Ovary (tissue), 7 donors: ENCODE measurements around the gene SORL1-AS1.

Experiments
- DNase-seq, 5 donors: peaks; one replicate each; pipeline ENCODE4 v3.0.0-alpha.2; 2019 to 2020
- H3K27ac ChIP-seq, 2 donors: fragments of 200-600 bp; one replicate each; pipeline versions ENCODE4 v1.5.1 to v1.8.0; 2019 to 2022
- H3K27me3 ChIP-seq: fragments of 200-600 bp; one replicate; pipeline ENCODE4 v1.8.0; 2022
- H3K36me3 ChIP-seq: fragments of 200-600 bp; sonication (generic); one replicate; pipeline ENCODE4 v1.5.1; 2019
- H3K4me1 ChIP-seq: one replicate; pipeline ENCODE4 v1.8.1; 2013; ENCODE audit warnings: mild to moderate bottlenecking, moderate library complexity; ENCODE audit not compliant: insufficient read depth
- H3K4me3 ChIP-seq: fragments of 200-600 bp; sonication (generic); one replicate; pipeline ENCODE4 v1.5.1; 2017
- H3K9me3 ChIP-seq, 2 donors: fragments of 200-600 bp in 1 of 2; sonication (generic) in 1 of 2; one replicate each; pipeline versions ENCODE4 v1.5.1 to v1.8.1; 2013 to 2019; ENCODE audit warnings: mild to moderate bottlenecking in 1 of 2, moderate library complexity in 1 of 2
- EP300 ChIP-seq: sonication (generic); formaldehyde crosslinking; IDR thresholded peaks from one replicate; pipeline ENCODE4 v1.6.1; 2017; ENCODE audit warnings: antibody characterized with exemption
- POLR2A ChIP-seq: fragments of 450-650 bp; IDR thresholded peaks from one replicate; pipeline ENCODE4 v1.6.1; 2017; ENCODE audit warnings: antibody characterized with exemption, mild to moderate bottlenecking, moderate library complexity
- WGBS, 3 donors: extraction: QIAGEN DNeasy Blood & Tissue Kit in 1 of 3; methylation state at CpG; one replicate each; pipeline versions ENCODE4 v1.1.5 to v1.1.7; 2013 to 2017; 5-methylcytosine and 5-hydroxymethylcytosine counted together
- intact Hi-C, 4 donors: fragments of 100-400 bp; cut with DNase I; formaldehyde crosslinking; loops; one replicate each; pipeline versions ENCODE4 v1.11.0 to v1.15.1; 2022 to 2023
- TF ChIP-seq, protein P1 (sequence below), 3 donors: fragments of 450-650 bp in 2 of 3; fragments of 200-600 bp in 1 of 3; IDR thresholded peaks; one replicate each; pipeline versions ENCODE4 v1.5.1 to v1.8.0; 2016 to 2022; ENCODE audit warnings: antibody characterized with exemption in 3 of 3, mild to moderate bottlenecking in 1 of 3
- donor health status: DM: no; HTN: no; CAD: no; lungs with moderate emphysema.
- donor health status: DM: no; HTN: no; CAD: no.
- donor health status: Bipolar disorder and iron deficiency.
- donor health status: DM: no; HTN: no; CAD: no.
- donor health status: DM: yes; HTN: yes; CAD: no.

SORL1-AS1 gene

GRCh38 chr11:121458551-121458950 lies 5.8 kb upstream of the SORL1-AS1 start:
- Histone ChIP-seq H3K27me3 (no peaks in the 10 kb centered on the region), H3K27ac (no peak overlapping the region), H3K4me1 (no peaks in the 10 kb centered on the region), H3K4me3 (no peak overlapping the region), H3K36me3 (no peaks in the 10 kb centered on the region), H3K9me3 (no peaks in the 10 kb centered on the region)
- TF ChIP-seq POLR2A, result no peak
- TF ChIP-seq, protein P1, sequence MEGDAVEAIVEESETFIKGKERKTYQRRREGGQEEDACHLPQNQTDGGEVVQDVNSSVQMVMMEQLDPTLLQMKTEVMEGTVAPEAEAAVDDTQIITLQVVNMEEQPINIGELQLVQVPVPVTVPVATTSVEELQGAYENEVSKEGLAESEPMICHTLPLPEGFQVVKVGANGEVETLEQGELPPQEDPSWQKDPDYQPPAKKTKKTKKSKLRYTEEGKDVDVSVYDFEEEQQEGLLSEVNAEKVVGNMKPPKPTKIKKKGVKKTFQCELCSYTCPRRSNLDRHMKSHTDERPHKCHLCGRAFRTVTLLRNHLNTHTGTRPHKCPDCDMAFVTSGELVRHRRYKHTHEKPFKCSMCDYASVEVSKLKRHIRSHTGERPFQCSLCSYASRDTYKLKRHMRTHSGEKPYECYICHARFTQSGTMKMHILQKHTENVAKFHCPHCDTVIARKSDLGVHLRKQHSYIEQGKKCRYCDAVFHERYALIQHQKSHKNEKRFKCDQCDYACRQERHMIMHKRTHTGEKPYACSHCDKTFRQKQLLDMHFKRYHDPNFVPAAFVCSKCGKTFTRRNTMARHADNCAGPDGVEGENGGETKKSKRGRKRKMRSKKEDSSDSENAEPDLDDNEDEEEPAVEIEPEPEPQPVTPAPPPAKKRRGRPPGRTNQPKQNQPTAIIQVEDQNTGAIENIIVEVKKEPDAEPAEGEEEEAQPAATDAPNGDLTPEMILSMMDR (IDR thresholded peaks at IDR 0.05), result no peak
- TF ChIP-seq EP300, result no peak
- intact Hi-C loops, result loop anchor here in 2 of 4 donors (10.0 kb wide), 2 partner anchors 76 to 136 kb away; no protein-coding TSS in a partner anchor
- no peak for DNase-seq
- 92 to 95% (median 94%) methylated on average over 9 of the region's 9 CpGs for WGBS, 3 donors

DNA sequence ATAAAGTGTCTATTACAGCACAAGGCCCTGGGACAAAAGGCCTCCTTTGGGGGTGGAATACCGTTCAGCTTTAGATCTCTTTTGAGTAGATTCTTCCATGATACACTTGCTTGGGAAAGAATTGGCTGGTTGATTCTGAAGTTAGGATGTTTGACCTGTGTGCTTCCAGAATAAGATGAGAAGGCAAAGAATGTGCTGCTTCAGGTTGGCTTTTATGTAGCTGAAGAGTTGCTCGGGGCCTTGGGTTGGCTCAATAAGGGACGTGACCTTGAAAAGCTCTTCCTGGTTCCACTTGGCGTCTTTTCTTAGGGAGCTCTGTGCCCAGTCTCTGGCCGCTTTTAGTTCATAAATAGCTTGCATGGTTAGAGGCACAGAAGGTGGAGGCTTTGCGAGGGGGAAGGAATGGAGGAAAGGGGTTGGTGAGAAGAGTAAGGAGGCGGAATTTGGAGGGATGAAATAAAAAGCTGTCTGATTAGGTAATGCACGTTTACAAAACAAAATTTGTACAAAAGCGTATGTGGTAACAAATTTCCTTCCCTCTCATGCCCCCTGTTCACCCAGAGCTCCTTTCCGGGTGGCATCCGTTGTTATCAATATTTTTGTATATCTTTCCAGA lies 4.2 kb upstream of the SORL1-AS1 start:
- no peak for TF ChIP-seq EP300
- no peak for TF ChIP-seq POLR2A
- TF ChIP-seq, protein P1 (IDR thresholded peaks at IDR 0.05), result no peak
- H3K4me3 ChIP-seq, result no peak overlapping the region
- H3K9me3 ChIP-seq, result no peaks in the 10 kb centered on the region
- no peak for DNase-seq
- H3K4me1 ChIP-seq, result no peaks in the 10 kb centered on the region
- no peaks in the 10 kb centered on the region for H3K27me3 ChIP-seq
- intact Hi-C loops, result loop anchor here in 2 of 4 donors (10.0 kb wide), 2 partner anchors 78 to 138 kb away; no protein-coding TSS in a partner anchor
- no peak overlapping the region for H3K27ac ChIP-seq
- 72 to 79% (median 73%) methylated on average over 11 of the region's 11 CpGs for WGBS, 3 donors
- H3K36me3 ChIP-seq, result no peaks in the 10 kb centered on the region

- DNase-seq, result no peak
- Histone ChIP-seq H3K9me3 (no peaks in the 10 kb centered on the region), H3K27ac (no peak overlapping the region), H3K4me1 (peaks cover 3% of the 10 kb centered on the region), H3K4me3 (no peak overlapping the region), H3K36me3 (no peaks in the 10 kb centered on the region), H3K27me3 (no peaks in the 10 kb centered on the region)
- TF ChIP-seq POLR2A, result no peak
- TF ChIP-seq, protein P1 (IDR thresholded peaks at IDR 0.05), result no peak
- TF ChIP-seq EP300, result no peak
- intact Hi-C loops, result loop anchor here in 2 of 4 donors (10.0 kb wide), 2 partner anchors 79 to 139 kb away; no protein-coding TSS in a partner anchor
- 88 to 95% (median 91%) methylated on average over 2 of the region's 2 CpGs for WGBS, 3 donors
Measured at GRCh38 chr11:121456151-121456550, 3.4 kb upstream of the SORL1-AS1 start.

DNA sequence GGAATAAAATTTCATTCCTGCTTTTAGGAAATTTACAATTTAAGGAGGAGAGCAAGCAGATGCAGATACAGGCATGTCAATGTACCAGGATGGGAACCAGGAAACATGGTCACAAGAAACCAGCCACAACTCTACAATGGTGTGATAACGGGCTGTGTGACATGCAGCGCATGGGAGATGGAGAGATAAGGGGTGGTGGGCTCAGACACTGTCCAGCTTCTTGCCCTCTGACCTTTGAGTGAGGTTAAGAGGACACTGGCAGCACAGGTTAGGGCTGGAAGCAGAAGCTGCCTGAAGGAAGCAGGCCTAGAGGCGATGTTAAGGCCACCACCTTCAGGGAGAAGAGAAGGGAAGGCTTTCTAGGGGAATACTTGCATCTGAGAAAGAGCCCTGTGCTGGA lies 2.3 kb upstream of the SORL1-AS1 start:
- H3K27ac ChIP-seq, result no peak overlapping the region
- no peaks in the 10 kb centered on the region for H3K9me3 ChIP-seq
- intact Hi-C loops, result loop anchor here in 2 of 4 donors (10.0 kb wide), 2 partner anchors 80 to 140 kb away; no protein-coding TSS in a partner anchor
- H3K27me3 ChIP-seq, result no peaks in the 10 kb centered on the region
- peaks cover 3% of the 10 kb centered on the region for H3K4me1 ChIP-seq
- WGBS, 3 donors, result 91 to 98% (median 95%) methylated on average over 3 of the region's 3 CpGs
- H3K4me3 ChIP-seq, result no peak overlapping the region
- DNase-seq, result no peak
- TF ChIP-seq, protein P1 (IDR thresholded peaks at IDR 0.05), result no peak
- TF ChIP-seq EP300 (no peak), POLR2A (no peak)
- no peaks in the 10 kb centered on the region for H3K36me3 ChIP-seq
